Caco-2 (cell line): Measurements from ENCODE around the gene BLTP1. TPM values are rescaled to one million over a fixed set of nuclear protein-coding genes. Genes with fewer than 3 reads are reported as not detected.
A peak's percentile ranks its signal among the peaks of the same experiment; 100 is the strongest.
"Not testable (repeated sequence)": the region's sequence is repeated elsewhere in the genome, so short reads cannot be mapped to it uniquely, and the experiment has no call there.

Experiments used
- BruUV-seq: library from RNA; stranded (reverse); fragments of 400-500 nt; replicated peaks from 2 replicates; lab custom pipeline; 2021; lab: Mats Ljungman, UMichigan
- CTCF ChIA-PET: fragments of 300-600 bp; sonication (Branson Sonifier 250); formaldehyde crosslinking; loops from one replicate; lab custom pipeline; 2022; ENCODE audit warnings: antibody characterized with exemption; lab: Charles Lee
- POLR2A ChIA-PET: fragments of 300-600 bp; sonication (Branson Sonifier 250); formaldehyde crosslinking; loops from one replicate; lab custom pipeline; 2022; ENCODE audit warnings: antibody characterized with exemption; lab: Charles Lee
- DNase-seq, 2 experiments: peaks; one replicate each; pipeline versions ENCODE4 v3.0.0 to v3.0.0-alpha.2; 2020 to 2022
- H3K27me3 ChIP-seq: replicated peaks from 2 replicates; pipeline ENCODE4 v1.6.0; 2011; ENCODE audit warnings: low read length; ENCODE audit not compliant: control insufficient read depth, insufficient read depth
- H3K36me3 ChIP-seq: 2 replicates; pipeline ENCODE4 v1.5.1; 2011; ENCODE audit warnings: low read length; ENCODE audit not compliant: control insufficient read depth, insufficient read depth
- H3K4me1 ChIP-seq: fragments of 250-450 bp; sonication (Bioruptor Pico); 2 replicates; pipeline ENCODE4 v1.5.1; 2020; ENCODE audit warnings: mild to moderate bottlenecking
- H3K4me3 ChIP-seq: 2 replicates; pipeline ENCODE4 v1.5.1; 2011; ENCODE audit warnings: low read depth, mild to moderate bottlenecking, control low read depth, low read length
- H3K9me3 ChIP-seq: fragments of 250-450 bp; sonication (Bioruptor Pico); 2 replicates; pipeline ENCODE4 v1.5.1; 2020; ENCODE audit warnings: mild to moderate bottlenecking, moderate library complexity
- H3K27ac Mint-ChIP-seq: one replicate; pipeline ENCODE4 v1.8.0; 2022; ENCODE audit warnings: mixed read lengths; ENCODE audit not compliant: unreplicated experiment
- H3K27me3 Mint-ChIP-seq: one replicate; pipeline ENCODE4 v1.8.0; 2022; ENCODE audit warnings: mixed read lengths; ENCODE audit not compliant: insufficient read depth, unreplicated experiment
- H3K36me3 Mint-ChIP-seq: one replicate; pipeline ENCODE4 v1.8.0; 2022; ENCODE audit warnings: mild to moderate bottlenecking, mixed read lengths; ENCODE audit not compliant: insufficient read depth, unreplicated experiment
- H3K4me1 Mint-ChIP-seq: one replicate; pipeline ENCODE4 v1.8.0; 2022; ENCODE audit warnings: low read depth, mixed read lengths; ENCODE audit not compliant: unreplicated experiment
- H3K4me3 Mint-ChIP-seq: one replicate; pipeline ENCODE4 v1.8.0; 2022; ENCODE audit warnings: mild to moderate bottlenecking, moderate library complexity, mixed read lengths; ENCODE audit not compliant: unreplicated experiment
- H3K9me3 Mint-ChIP-seq: one replicate; pipeline ENCODE4 v1.8.0; 2022; ENCODE audit warnings: mixed read lengths; ENCODE audit not compliant: unreplicated experiment
- intact Hi-C: fragments of 100-400 bp; cut with micrococcal nuclease; formaldehyde crosslinking; loops from one replicate; pipeline ENCODE4 v1.10.0; 2022; ENCODE audit not compliant: unreplicated experiment
- total RNA-seq: library from RNA; stranded (reverse); gene quantifications from 2 replicates; pipeline ENCODE4 v1.2.3, GENCODE V29; 2022
- TF ChIP-seq, protein P1 (sequence below), 2 experiments: fragments of 200-600 bp in 1 of 2; IDR thresholded peaks; 1 replicate in 1 of 2; 2 replicates in 1 of 2; pipeline versions ENCODE4 v1.5.1 to v1.8.0; 2011 to 2022; ENCODE audit warnings: antibody characterized with exemption in 1 of 2, control low read depth in 1 of 2, inconsistent platforms in 1 of 2, low read depth in 1 of 2, low read length in 1 of 2, mild to moderate bottlenecking in 1 of 2, moderate library complexity in 1 of 2; ENCODE audit not compliant: insufficient read depth in 1 of 2, severe bottlenecking in 1 of 2, unreplicated experiment in 1 of 2

BLTP1 gene
- total RNA-seq, 1 experiment from 2014 or later = 32.0 TPM

DNA sequence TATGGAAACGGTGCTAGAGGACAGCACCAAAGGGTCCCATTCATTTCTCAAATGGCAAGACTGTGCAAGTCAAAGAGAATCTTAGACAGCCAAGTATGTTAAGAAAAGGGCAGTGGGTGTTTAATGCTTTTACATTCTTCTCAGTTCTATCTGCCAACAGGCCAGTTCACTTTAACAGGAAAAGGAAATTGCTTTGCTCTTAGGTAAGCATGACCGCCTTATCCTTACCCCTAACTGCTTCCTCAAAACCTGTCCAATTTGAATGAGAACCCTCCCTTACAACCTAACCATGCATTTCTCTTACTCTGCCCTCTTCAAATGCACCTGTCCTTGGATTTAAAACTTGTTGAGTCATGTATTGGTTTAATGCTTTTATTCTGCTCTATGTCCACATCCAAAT, 44.5 kb upstream of the BLTP1 start:
- no peaks in the 10 kb centered on the region for H3K36me3 ChIP-seq
- Mint-ChIP-seq H3K4me3 (no peak overlapping the region), H3K27ac (no peak overlapping the region), H3K4me1 (no peaks in the 10 kb centered on the region), H3K9me3 (no peaks in the 10 kb centered on the region), H3K36me3 (no peaks in the 10 kb centered on the region), H3K27me3 (peaks cover 8% of the 10 kb centered on the region)
- H3K4me1 ChIP-seq = peaks cover 5% of the 10 kb centered on the region; the same call in 1 of the 2 replicates
- CTCF ChIA-PET = no interaction called here
- H3K9me3 ChIP-seq = no peaks in the 10 kb centered on the region
- BruUV-seq = no TSS peak
- POLR2A ChIA-PET = no interaction called here
- TF ChIP-seq, protein P1, sequence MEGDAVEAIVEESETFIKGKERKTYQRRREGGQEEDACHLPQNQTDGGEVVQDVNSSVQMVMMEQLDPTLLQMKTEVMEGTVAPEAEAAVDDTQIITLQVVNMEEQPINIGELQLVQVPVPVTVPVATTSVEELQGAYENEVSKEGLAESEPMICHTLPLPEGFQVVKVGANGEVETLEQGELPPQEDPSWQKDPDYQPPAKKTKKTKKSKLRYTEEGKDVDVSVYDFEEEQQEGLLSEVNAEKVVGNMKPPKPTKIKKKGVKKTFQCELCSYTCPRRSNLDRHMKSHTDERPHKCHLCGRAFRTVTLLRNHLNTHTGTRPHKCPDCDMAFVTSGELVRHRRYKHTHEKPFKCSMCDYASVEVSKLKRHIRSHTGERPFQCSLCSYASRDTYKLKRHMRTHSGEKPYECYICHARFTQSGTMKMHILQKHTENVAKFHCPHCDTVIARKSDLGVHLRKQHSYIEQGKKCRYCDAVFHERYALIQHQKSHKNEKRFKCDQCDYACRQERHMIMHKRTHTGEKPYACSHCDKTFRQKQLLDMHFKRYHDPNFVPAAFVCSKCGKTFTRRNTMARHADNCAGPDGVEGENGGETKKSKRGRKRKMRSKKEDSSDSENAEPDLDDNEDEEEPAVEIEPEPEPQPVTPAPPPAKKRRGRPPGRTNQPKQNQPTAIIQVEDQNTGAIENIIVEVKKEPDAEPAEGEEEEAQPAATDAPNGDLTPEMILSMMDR (IDR thresholded peaks at IDR 0.05; ENCODE audit: insufficient read depth in 1 of 2, low read depth in 1 of 2, low read length in 1 of 2, severe bottlenecking in 1 of 2, unreplicated experiment in 1 of 2) = no peak
- DNase-seq = no peak
- intact Hi-C loops = no loop called here
- H3K4me3 ChIP-seq = no peak overlapping the region
- H3K27me3 ChIP-seq = no peaks in the 10 kb centered on the region

DNA sequence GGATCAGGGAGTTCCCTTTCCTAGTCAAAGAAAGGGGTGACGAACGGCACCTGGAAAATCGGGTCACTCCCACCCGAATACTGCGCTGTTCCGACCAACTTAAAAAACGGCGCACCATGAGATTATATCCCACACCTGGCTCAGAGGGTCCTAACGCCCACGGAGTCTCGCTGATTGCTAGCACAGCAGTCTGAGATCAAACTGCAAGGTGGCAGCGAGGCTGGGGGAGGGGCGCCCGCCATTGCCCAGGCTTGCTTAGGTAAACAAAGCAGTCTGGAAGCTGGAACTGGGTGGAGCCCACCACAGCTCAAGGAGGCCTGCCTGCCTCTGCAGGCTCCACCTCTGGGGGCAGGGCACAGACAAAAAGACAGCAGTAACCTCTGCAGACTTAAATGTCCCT, 41.8 kb upstream of the BLTP1 start:
- intact Hi-C loops, H3K9me3 Mint-ChIP-seq, BruUV-seq, POLR2A ChIA-PET, H3K36me3 ChIP-seq, H3K9me3 ChIP-seq, H3K27me3 Mint-ChIP-seq, H3K4me1 Mint-ChIP-seq, H3K4me1 ChIP-seq, H3K27me3 ChIP-seq, CTCF ChIA-PET, H3K36me3 Mint-ChIP-seq: not testable (repeated sequence)
- Mint-ChIP-seq H3K4me3 (peak overlapping the region; percentile 86), H3K27ac (peak overlapping the region; percentile 89)
- H3K4me3 ChIP-seq = peak overlapping the region; percentile 43
- DNase-seq = peak; percentile 50 to 65

DNA sequence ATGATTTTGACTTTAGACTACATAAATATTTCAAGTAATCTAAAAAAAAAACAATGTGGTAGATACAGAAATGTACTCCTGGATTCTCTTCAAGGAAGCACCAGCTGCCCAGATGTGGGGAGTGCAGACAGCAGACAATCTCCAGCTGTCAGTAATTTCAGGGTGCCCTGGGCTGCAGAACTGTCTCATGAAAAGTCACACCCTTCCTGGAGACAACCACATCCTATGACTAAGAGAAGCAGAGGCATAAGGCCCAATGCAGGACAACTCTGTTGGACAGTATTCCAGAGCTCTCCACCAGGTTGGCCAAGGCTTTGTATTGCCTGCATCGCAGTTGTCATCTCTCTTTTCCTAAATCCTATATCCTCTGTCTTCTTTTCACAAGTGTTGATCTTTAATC, 34.4 kb upstream of the BLTP1 start:
- Mint-ChIP-seq H3K27me3 (no peaks in the 10 kb centered on the region), H3K4me1 (no peaks in the 10 kb centered on the region), H3K4me3 (no peak overlapping the region), H3K36me3 (no peaks in the 10 kb centered on the region), H3K27ac (no peak overlapping the region), H3K9me3 (peaks cover 16% of the 10 kb centered on the region)
- Histone ChIP-seq H3K4me3 (no peak overlapping the region), H3K4me1 (no peaks in the 10 kb centered on the region), H3K27me3 (no peaks in the 10 kb centered on the region), H3K36me3 (no peaks in the 10 kb centered on the region), H3K9me3 (no peaks in the 10 kb centered on the region)
- CTCF ChIA-PET = no interaction called here
- POLR2A ChIA-PET = no interaction called here
- no peak for DNase-seq
- intact Hi-C loops = no loop called here
- TF ChIP-seq, protein P1 (IDR thresholded peaks at IDR 0.05; ENCODE audit: insufficient read depth in 1 of 2, low read depth in 1 of 2, low read length in 1 of 2, severe bottlenecking in 1 of 2, unreplicated experiment in 1 of 2) = no peak
- BruUV-seq = no TSS peak

DNA sequence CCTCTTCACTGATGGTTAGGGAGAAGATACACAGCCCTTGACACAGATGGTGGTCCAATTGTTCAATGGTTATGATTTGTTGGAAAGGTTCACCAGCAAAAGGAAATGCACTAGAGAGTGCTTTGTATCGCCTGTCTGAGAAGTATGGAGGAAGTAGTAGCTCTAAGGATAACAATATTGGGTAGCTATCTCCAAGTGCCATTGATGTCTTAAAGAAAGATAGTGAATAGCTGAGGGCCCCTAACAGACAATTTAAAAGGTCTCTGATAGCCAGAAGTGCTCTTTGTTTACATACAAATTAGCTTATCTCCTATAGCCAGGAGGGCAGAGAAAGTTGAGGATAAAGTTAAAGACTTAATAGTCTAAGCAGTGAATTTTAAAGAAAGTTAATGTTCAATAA, 33.9 kb upstream of the BLTP1 start:
- Mint-ChIP-seq H3K4me1 (no peaks in the 10 kb centered on the region), H3K27ac (no peak overlapping the region), H3K4me3 (no peak overlapping the region), H3K36me3 (no peaks in the 10 kb centered on the region), H3K9me3 (peaks cover 16% of the 10 kb centered on the region), H3K27me3 (no peaks in the 10 kb centered on the region)
- H3K9me3 ChIP-seq = no peaks in the 10 kb centered on the region
- ChIA-PET CTCF (no interaction called here), POLR2A (no interaction called here)
- intact Hi-C loops = no loop called here
- no TSS peak for BruUV-seq
- H3K4me1 ChIP-seq = no peaks in the 10 kb centered on the region
- TF ChIP-seq, protein P1 (IDR thresholded peaks at IDR 0.05; ENCODE audit: insufficient read depth in 1 of 2, low read depth in 1 of 2, low read length in 1 of 2, severe bottlenecking in 1 of 2, unreplicated experiment in 1 of 2) = no peak
- DNase-seq = no peak
- H3K4me3 ChIP-seq = no peak overlapping the region
- H3K36me3 ChIP-seq = no peaks in the 10 kb centered on the region
- no peaks in the 10 kb centered on the region for H3K27me3 ChIP-seq
